ENCODE data around the gene SPPL2B. TPM values are rescaled to one million over a fixed set of nuclear protein-coding genes. Genes with fewer than 3 reads are reported as not detected.

Gene SPPL2B
- total RNA-seq, 4 donors from 2014 or later: 149 to 367 (median 242) TPM

GRCh38 chr19:2340496-2341243, 12.2 kb downstream of the SPPL2B start:
- intact Hi-C loops (cut with DNase I; ENCODE audit: low total_unique reads) (no loop called here), in situ Hi-C loops (cut with MboI; ENCODE audit: low pct_ligation_motif_present in 1 of 4, low pct_unique_long_range_greater_than_20kb in 1 of 4, low sequenced_read_pairs in 3 of 4) (no loop called here)
- Histone ChIP-seq H3K4me1 (peaks cover 0 to 11% (median 3%) of the 10 kb centered on the region in 4 donors), H3K4me3 (no peak overlapping the region), H3K27me3 (no peaks in the 10 kb centered on the region), H3K36me3 (peaks cover 0 to 5% (median 0%) of the 10 kb centered on the region in 4 donors), H3K9me3 (no peaks in the 10 kb centered on the region), H3K27ac (no peak overlapping the region)
- TF ChIP-seq CTCF (IDR thresholded peaks at IDR 0.05) (no peak), EP300 (IDR thresholded peaks at IDR 0.05; ENCODE audit: low read depth) (no peak), POLR2A (IDR thresholded peaks at IDR 0.05) (no peak), POLR2AphosphoS5 (IDR thresholded peaks at IDR 0.05) (no peak)
- no peak for DNase-seq
- 93% methylated on average over 27 of the region's 38 CpGs; no CpG with 5 or more reads in 1 of the 2 donors for whole genome bisulfite sequencing, 2 donors (ENCODE audit: low coverage in 1 of 2)

- Histone ChIP-seq H3K4me3 (no peak overlapping the region), H3K27ac (no peak overlapping the region), H3K4me1 (peaks cover 0 to 11% (median 9%) of the 10 kb centered on the region in 4 donors), H3K9me3 (no peaks in the 10 kb centered on the region), H3K36me3 (peaks cover 0 to 5% (median 0%) of the 10 kb centered on the region in 4 donors), H3K27me3 (no peaks in the 10 kb centered on the region)
- intact Hi-C loops (cut with DNase I; ENCODE audit: low total_unique reads) (no loop called here), in situ Hi-C loops (cut with MboI; ENCODE audit: low pct_ligation_motif_present in 1 of 4, low pct_unique_long_range_greater_than_20kb in 1 of 4, low sequenced_read_pairs in 3 of 4) (no loop called here)
- 83% methylated on average over 23 of the region's 24 CpGs; no CpG with 5 or more reads in 1 of the 2 donors for WGBS, 2 donors (ENCODE audit: low coverage in 1 of 2)
- no peak for DNase-seq
- no peak for TF ChIP-seq POLR2A (IDR thresholded peaks at IDR 0.05)
- no peak for TF ChIP-seq CTCF (IDR thresholded peaks at IDR 0.05)
- TF ChIP-seq EP300 (IDR thresholded peaks at IDR 0.05; ENCODE audit: low read depth): no peak
- no peak for TF ChIP-seq POLR2AphosphoS5 (IDR thresholded peaks at IDR 0.05)
Measured at GRCh38 chr19:2341244-2341751, 12.8 kb downstream of the SPPL2B start.

DNA sequence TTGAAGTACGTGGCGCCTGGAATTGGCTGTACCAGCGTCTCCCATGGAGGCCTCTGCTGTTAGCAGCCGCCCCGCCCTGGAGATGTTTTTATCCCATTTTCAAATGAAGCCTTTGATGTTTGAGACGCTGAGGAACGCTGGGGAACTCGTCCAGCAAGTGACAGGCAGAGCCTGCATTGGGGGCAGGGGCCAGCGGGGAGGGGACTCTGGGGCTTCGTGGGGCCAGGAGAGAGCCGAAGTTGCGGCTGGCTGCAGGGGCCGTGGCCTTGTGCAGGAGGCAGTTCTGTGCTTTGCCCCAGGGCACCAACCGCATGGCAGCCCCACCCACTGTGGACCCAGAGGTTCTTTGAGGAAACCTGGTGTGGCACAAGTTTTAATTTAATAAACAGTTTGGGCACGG, 13.5 kb downstream of the SPPL2B start:
- Histone ChIP-seq H3K36me3 (peaks cover 0 to 5% (median 0%) of the 10 kb centered on the region in 4 donors), H3K27ac (no peak overlapping the region), H3K9me3 (no peaks in the 10 kb centered on the region), H3K27me3 (no peaks in the 10 kb centered on the region), H3K4me1 (peaks cover 0 to 13% (median 9%) of the 10 kb centered on the region in 4 donors), H3K4me3 (no peak overlapping the region)
- intact Hi-C loops (cut with DNase I; ENCODE audit: low total_unique reads) (no loop called here), in situ Hi-C loops (cut with MboI; ENCODE audit: low pct_ligation_motif_present in 1 of 4, low pct_unique_long_range_greater_than_20kb in 1 of 4, low sequenced_read_pairs in 3 of 4) (no loop called here)
- DNase-seq: no peak
- TF ChIP-seq POLR2AphosphoS5 (IDR thresholded peaks at IDR 0.05) (no peak), CTCF (IDR thresholded peaks at IDR 0.05) (no peak), EP300 (IDR thresholded peaks at IDR 0.05; ENCODE audit: low read depth) (no peak), POLR2A (IDR thresholded peaks at IDR 0.05) (no peak)
- WGBS, 2 donors (ENCODE audit: low coverage in 1 of 2): 62 to 72% methylated on average over 5 to 14 of the region's 15 CpGs

DNA sequence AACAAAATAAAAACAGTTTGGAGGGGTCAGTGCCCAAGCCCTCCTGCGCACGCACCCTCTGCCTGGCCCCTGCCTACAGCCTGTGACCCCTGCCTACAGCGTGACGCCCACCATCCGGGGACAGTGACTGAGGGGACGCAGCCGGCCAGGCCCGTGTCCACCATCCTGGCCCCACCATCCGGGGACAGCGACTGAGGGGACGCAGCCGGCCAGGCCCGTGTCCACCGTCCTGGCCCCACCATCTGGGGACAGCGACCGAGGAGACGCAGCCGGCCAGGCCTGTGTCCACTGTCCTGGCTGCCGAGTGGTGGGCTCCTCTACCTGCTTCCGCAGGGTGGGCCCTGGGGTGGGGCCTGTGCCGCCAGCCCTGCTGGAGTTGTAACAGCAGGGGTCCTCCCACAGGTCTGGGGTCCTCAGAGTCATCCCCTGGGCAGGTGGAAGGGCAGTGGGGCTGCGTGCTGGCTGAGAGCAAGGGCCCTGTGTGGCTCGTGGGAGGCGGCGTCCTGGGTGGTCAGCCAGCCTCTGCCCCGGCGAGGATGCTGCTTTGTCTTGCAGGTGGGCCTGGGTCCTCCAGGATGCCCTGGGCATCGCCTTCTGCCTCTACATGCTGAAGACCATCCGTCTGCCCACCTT, 14.3 kb downstream of the SPPL2B start:
- Histone ChIP-seq H3K9me3 (no peaks in the 10 kb centered on the region), H3K4me3 (no peak overlapping the region), H3K4me1 (peaks cover 0 to 13% (median 9%) of the 10 kb centered on the region in 4 donors), H3K27me3 (no peaks in the 10 kb centered on the region), H3K27ac (no peak overlapping the region), H3K36me3 (peaks cover 0 to 5% (median 0%) of the 10 kb centered on the region in 4 donors)
- 92% methylated on average over 23 of the region's 29 CpGs; no CpG with 5 or more reads in 1 of the 2 donors for WGBS, 2 donors (ENCODE audit: low coverage in 1 of 2)
- in situ Hi-C loops (cut with MboI; ENCODE audit: low pct_ligation_motif_present in 1 of 4, low pct_unique_long_range_greater_than_20kb in 1 of 4, low sequenced_read_pairs in 3 of 4): no loop called here
- TF ChIP-seq EP300 (IDR thresholded peaks at IDR 0.05; ENCODE audit: low read depth) (no peak), POLR2A (IDR thresholded peaks at IDR 0.05) (no peak), POLR2AphosphoS5 (IDR thresholded peaks at IDR 0.05) (no peak), CTCF (IDR thresholded peaks at IDR 0.05) (no peak)
- intact Hi-C loops (cut with DNase I; ENCODE audit: low total_unique reads): no loop called here
- no peak for DNase-seq
